ENCODE data around the gene SGPP1. TPM values are rescaled to one million over a fixed set of nuclear protein-coding genes. Genes with fewer than 3 reads are reported as not detected.

SGPP1 gene, protein sequence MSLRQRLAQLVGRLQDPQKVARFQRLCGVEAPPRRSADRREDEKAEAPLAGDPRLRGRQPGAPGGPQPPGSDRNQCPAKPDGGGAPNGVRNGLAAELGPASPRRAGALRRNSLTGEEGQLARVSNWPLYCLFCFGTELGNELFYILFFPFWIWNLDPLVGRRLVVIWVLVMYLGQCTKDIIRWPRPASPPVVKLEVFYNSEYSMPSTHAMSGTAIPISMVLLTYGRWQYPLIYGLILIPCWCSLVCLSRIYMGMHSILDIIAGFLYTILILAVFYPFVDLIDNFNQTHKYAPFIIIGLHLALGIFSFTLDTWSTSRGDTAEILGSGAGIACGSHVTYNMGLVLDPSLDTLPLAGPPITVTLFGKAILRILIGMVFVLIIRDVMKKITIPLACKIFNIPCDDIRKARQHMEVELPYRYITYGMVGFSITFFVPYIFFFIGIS
- 19.8 and 21.6 TPM in 2 replicates for total RNA-seq
- long read RNA-seq, partial matches to known transcripts: 2 of 7 reads
- long read RNA-seq, other reads (novel, unspliced or antisense): 3 of 7 reads

DNA sequence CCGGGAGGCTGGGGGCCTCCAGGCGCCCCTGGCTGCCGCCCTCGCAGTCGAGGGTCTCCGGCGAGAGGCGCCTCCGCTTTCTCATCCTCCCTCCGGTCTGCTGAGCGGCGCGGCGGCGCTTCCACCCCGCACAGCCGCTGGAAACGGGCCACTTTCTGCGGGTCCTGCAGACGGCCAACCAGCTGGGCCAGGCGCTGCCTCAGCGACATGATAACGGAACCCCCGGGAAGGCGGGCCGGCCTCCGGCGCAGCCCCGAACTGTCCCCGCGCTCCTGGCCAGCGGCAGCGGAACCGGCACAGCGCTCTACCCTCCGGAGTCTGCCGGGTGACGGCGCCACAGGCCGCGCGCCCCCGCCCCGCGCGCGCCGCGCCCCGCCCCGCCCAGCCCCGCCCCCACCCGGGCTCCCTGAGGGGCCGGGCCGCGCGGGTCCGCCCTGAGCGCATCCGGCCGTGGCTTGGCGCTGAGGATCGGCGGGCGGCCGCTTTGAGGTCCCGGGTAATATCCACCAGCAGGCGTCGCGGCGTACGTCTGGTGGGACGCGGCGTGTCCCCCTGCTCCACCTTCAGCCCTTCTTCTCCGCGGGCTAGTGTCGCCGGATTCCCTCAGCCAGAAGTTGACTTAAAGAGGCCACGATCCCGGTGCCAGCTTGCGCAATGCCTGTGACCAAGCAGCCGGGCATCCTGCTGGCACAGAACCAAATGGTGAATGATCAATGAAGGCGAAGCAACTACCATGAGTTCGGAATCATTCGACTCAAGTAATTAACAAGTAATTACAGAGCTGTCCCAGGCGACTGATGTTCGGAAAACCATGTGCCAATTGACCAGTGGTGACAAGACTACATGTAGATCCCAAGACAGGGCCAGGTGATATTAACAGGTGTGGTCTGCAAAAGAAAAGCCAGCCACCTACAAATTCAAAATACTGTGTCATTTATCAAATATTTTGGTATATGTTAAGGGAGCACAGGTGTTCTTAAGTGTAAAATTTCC lies at the start of gene SGPP1:
TSS of gene SGPP1 (minus strand) at position 330 of the 993 bp plus-strand sequence. CDS start at position 209, 121 bp downstream.
- Mint-ChIP-seq H3K4me1 (ENCODE audit: unreplicated experiment) (peaks cover 27% of the 10 kb centered on the region), H3K36me3 (ENCODE audit: unreplicated experiment) (no peaks in the 10 kb centered on the region), H3K27ac (ENCODE audit: unreplicated experiment) (peak within 1 kb of the TSS; percentile 96), H3K27me3 (ENCODE audit: unreplicated experiment) (peaks cover 7% of the 10 kb centered on the region), H3K4me3 (ENCODE audit: unreplicated experiment) (peak within 1 kb of the TSS; percentile 96), H3K9me3 (ENCODE audit: unreplicated experiment) (no peaks in the 10 kb centered on the region)
- TF ChIP-seq CTCF (IDR thresholded peaks at IDR 0.05): peak; percentile 43
- DNase-seq (ENCODE audit: extremely low spot score, unreplicated experiment): peak; percentile 88

- Mint-ChIP-seq H3K36me3 (ENCODE audit: unreplicated experiment) (no peaks in the 10 kb centered on the region), H3K4me1 (ENCODE audit: unreplicated experiment) (peaks cover 7% of the 10 kb centered on the region), H3K4me3 (ENCODE audit: unreplicated experiment) (no peak overlapping the region), H3K27ac (ENCODE audit: unreplicated experiment) (no peak overlapping the region), H3K27me3 (ENCODE audit: unreplicated experiment) (no peaks in the 10 kb centered on the region), H3K9me3 (ENCODE audit: unreplicated experiment) (no peaks in the 10 kb centered on the region)
- DNase-seq (ENCODE audit: extremely low spot score, unreplicated experiment): no peak
- no peak for TF ChIP-seq CTCF (IDR thresholded peaks at IDR 0.05)
Measured at GRCh38 chr14:63777024-63777423, 49.2 kb upstream of the SGPP1 start.

- no peaks in the 10 kb centered on the region for H3K9me3 Mint-ChIP-seq (ENCODE audit: unreplicated experiment)
- H3K27ac Mint-ChIP-seq (ENCODE audit: unreplicated experiment): no peak overlapping the region
- no peak for DNase-seq (ENCODE audit: extremely low spot score, unreplicated experiment)
- H3K4me3 Mint-ChIP-seq (ENCODE audit: unreplicated experiment): no peak overlapping the region
- H3K4me1 Mint-ChIP-seq (ENCODE audit: unreplicated experiment): peaks cover 7% of the 10 kb centered on the region
- TF ChIP-seq CTCF (IDR thresholded peaks at IDR 0.05): no peak
- H3K27me3 Mint-ChIP-seq (ENCODE audit: unreplicated experiment): no peaks in the 10 kb centered on the region
- H3K36me3 Mint-ChIP-seq (ENCODE audit: unreplicated experiment): no peaks in the 10 kb centered on the region
Measured at GRCh38 chr14:63773504-63773903, 45.6 kb upstream of the SGPP1 start.

- Mint-ChIP-seq H3K27me3 (ENCODE audit: unreplicated experiment) (peaks cover 4% of the 10 kb centered on the region), H3K4me1 (ENCODE audit: unreplicated experiment) (no peaks in the 10 kb centered on the region), H3K9me3 (ENCODE audit: unreplicated experiment) (no peaks in the 10 kb centered on the region), H3K27ac (ENCODE audit: unreplicated experiment) (no peak overlapping the region), H3K4me3 (ENCODE audit: unreplicated experiment) (no peak overlapping the region), H3K36me3 (ENCODE audit: unreplicated experiment) (no peaks in the 10 kb centered on the region)
- peak; percentile 73 for TF ChIP-seq CTCF (IDR thresholded peaks at IDR 0.05)
- no peak for DNase-seq (ENCODE audit: extremely low spot score, unreplicated experiment)
Measured at GRCh38 chr14:63770187-63770807, 42.4 kb upstream of the SGPP1 start.
